AG08395 (cell line): Measurements from ENCODE around the gene OR2A12.
"Not testable (repeated sequence)": the region's sequence is repeated elsewhere in the genome, so short reads cannot be mapped to it uniquely, and the experiment has no call there.

ENCODE experiments used
- DNase-seq: peaks from one replicate; pipeline ENCODE4 v3.0.0; 2012; ENCODE audit warnings: mixed read lengths, low spot score

Gene OR2A12, protein sequence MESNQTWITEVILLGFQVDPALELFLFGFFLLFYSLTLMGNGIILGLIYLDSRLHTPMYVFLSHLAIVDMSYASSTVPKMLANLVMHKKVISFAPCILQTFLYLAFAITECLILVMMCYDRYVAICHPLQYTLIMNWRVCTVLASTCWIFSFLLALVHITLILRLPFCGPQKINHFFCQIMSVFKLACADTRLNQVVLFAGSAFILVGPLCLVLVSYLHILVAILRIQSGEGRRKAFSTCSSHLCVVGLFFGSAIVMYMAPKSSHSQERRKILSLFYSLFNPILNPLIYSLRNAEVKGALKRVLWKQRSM

DNA sequence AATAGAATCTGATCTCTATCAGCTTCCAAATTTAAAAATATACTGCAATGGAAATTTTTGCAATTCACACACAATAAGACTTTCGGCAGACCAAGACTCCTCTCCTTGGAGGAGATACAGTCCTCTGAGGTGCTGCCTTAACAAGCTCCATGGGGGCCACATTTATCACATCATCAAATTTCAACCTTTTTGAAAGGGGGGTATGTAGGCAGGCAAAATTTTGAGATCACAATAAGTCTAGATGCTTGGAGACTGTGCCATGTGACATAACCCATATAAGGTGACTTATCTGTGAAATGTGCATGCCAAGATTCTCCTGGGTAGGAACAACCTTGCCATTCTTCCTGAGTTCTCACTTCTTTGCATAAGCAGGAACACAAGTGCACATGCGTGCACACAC, at the start of gene OR2A12:
Gene OR2A12, plus strand, starts transcription at position 301 of the 400 bp plus-strand sequence. CDS start 8,830 bp downstream, outside the sequence.
- no peak for DNase-seq

DNA sequence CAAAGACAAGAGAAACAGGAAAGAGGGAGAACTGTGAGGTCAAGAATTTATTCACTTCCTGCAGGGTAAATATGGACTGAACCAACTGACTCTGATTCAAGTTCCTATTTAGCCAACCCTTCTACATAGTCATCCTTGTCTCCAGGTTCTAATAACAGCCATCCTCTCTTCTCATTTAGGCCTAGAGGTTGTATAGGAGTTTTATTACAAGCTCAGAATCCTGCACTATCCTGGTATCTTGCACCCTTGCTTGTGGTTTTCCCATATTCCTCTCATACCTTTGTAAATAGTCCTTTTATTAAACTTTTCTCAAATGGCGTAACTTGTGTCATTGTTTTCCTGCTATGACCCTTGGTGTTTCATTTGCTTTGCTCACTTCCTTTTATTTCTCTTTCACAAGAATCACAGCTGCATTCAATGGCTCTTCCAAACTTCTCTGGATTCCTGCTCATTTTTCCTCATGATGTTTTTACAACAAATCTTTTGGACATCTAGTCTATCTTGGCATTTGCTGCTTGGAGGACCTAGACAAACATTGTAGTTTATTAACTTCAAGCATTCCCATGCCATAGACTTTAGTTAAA, 49.7 kb upstream of the OR2A12 start:
- DNase-seq, result no peak

DNA sequence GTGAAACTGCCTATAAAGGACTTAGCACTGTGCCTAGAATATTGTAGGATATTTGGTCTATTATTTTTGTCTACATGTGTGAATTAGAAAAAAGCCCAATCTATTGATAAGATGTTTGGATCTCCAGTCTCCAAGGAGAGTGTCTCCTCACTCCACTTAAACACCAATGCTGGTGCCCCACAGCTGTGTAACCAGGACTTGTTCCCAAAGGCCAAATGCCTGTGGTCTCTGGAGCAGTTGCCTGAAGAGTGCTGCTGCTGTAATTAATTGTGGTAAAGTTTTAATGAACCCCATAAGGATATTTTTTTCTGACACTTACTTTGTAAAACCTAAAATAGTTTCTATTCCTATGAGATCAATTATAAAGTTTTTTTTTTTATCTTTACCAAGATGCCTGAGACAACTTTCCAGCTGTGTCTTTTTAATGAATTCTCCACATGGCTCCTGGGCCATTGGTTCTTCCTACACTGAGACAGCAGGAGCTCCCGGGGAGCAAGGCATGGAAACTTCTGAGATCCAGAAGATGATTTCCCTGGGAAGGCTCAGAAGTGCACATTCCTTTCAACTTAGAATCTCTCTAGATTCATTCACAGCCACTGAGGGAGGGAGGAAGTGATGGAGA, 48.6 kb upstream of the OR2A12 start:
- DNase-seq, result no peak

DNA sequence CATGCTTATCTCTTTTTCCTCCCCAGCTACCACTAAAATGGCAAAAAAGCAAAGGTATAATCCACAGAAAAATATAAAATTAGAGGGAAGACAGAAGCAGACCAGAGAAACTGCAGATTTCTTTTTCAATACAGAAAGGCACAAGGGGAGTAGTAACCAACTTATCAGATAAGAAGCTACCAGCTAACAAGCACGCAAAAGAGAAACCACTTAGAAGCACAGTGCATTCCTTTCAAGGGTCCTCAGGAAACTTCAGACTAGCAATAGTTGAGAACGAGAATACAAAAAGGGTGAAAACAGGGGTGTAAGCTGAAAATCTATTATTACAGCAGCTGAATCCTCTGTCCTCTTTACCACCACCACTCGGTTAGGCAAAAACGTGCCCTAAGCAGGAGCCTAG, 47.2 kb upstream of the OR2A12 start:
- no peak for DNase-seq

DNA sequence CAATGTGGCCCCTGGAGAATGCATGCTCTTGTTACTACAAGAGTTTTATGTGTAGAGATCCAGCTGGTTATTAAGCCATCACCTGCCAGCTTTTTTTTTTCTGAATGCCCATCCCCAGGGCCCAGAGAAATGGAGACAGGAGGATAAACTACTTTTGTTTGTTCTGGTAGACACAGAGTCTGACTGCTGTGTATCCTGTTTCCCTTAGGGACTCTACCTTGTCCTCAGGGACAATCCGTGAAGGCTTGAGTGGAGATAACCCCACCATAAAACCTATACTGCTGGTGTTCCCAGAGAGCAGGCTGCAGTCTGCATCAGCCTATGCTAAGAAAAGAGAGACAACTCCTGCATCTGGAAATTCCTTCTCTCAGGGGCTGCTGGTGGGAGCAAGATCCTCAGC, 37.4 kb upstream of the OR2A12 start, which contains the start of gene OR2A5:
Gene OR2A5, plus strand, starts transcription at position 301 of the 400 bp plus-strand sequence. CDS start 1,454 bp downstream, outside the sequence.
- DNase-seq, result no peak

DNA sequence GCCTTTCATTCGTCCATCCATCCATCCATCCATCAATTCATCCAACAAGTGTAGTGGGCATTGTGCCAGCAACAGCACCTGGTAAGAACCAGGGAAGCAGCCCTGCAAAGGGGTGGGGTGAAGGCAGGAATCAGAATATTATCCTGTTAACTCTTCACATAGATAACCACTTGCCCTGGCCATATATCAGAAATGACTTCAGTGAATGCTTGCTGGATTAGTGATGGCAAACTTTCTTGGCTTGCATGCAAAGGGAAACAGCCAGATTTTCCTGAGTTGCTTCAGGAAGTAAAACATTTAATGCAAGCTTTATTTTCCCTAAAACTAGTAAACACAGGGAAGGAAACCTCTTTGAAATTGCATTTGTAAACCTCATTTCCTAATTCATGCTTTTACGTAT, 36.6 kb upstream of the OR2A12 start:
- DNase-seq, result no peak

DNA sequence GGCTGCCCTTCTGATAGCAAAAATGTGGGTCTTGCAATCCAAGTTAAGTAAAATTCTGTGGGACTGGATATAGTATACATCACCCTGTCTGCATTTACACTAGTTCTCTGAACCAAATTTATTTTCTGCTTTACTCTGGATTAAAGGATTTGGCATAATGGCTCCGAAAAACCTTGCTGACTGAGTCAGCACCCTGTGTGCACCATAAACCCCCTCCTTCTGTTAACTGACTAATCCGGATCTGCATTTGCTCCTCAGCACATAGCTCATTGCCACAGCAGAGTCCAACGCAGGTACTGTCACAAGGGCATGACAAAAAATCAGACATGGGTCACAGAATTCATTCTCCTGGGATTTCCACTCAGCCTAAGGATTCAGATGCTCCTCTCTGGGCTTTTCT, 36.0 kb upstream of the OR2A12 start:
- DNase-seq, result peak; percentile 11

DNA sequence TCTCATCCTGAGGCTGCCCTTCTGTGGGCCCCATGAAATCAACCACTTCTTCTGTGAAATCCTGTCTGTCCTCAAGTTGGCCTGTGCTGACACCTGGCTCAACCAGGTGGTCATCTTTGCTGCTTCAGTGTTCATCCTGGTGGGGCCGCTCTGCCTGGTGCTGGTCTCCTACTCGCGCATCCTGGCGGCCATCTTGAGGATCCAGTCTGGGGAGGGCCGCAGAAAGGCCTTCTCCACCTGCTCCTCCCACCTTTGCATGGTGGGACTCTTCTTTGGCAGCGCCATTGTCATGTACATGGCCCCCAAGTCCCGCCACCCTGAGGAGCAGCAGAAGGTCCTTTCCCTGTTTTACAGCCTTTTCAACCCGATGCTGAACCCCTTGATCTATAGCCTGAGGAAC, 35.2 kb upstream of the OR2A12 start:
- not testable (repeated sequence) for DNase-seq

DNA sequence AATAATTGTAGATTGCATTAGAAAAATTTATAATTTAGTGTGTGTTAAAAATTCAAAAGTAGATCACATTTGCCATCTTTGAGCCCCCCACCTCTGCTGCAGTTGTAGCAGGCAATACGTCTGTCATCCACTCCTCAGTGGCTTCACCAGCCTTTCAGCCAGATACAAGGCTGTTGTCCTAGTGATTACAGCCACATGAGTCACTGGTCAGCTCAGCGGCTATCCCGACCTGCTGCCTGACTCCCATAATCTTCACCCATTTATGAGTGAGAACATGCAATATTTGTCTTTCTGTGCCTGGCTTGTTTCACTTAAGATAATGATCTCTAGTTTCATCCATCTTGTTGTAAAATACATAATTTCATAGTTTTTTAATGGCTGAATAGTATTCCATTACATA, 28.1 kb upstream of the OR2A12 start:
- no peak for DNase-seq

DNA sequence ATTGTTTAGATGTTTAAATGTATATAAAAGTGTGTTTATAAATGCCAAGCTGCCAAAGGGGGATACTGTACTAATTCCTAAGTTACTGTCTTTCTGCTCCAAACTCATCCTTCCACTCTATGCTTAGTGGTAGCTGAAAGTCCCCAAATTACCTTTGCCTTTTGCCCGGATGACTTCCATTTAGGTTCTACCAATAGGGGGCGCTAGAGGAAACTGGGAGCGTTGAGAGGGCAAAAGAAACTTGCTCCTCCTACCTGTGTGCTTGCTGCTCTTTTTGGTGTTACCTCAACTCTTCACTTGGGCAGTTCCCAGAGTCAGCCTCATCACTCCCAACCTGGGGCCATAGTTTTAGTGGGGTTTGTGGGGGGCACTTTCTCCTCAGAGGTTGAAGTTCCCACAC, 22.4 kb upstream of the OR2A12 start:
- no peak for DNase-seq

DNA sequence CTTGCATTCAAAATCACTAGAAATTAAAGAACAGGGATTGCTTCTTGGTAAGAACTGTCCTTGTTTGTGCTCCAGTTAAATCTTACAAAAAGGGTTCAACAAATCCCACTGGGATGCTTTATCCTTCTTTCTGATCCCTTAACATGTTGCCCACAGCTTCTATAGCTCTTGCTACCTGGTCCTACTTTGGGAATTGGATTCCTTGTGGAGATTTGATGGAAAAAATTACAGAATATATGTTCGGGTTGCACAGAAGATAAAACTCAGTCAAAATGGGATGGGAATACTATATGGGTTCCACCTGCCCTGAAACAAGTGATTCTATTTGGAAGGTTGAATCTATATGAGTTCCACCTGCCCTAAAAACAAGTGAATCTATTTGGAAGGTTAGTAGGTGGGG, 16.6 kb upstream of the OR2A12 start, which contains the start of gene OR2A25:
Gene OR2A25, plus strand, starts transcription at position 301 of the 400 bp plus-strand sequence. CDS start 4,409 bp downstream, outside the sequence.
- no peak for DNase-seq

DNA sequence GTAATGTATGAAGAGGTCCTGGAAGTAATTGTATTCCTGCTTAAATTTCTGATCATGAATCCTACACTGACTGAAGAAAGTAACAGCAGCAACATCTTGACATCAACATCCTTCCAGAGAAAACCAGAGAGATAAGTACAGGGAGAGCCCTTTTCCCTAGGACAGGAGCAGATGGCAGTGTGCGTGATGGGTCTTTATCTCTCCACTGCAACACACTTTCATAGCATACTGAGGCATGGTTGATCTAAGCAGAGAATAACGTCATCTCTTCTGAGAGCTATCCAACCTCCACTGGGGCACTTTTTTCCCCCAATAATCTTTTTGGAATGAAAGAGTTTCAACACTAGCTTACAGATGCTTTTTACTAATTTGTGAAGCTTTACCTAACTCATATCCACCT, 16.1 kb upstream of the OR2A12 start:
- DNase-seq, result no peak

DNA sequence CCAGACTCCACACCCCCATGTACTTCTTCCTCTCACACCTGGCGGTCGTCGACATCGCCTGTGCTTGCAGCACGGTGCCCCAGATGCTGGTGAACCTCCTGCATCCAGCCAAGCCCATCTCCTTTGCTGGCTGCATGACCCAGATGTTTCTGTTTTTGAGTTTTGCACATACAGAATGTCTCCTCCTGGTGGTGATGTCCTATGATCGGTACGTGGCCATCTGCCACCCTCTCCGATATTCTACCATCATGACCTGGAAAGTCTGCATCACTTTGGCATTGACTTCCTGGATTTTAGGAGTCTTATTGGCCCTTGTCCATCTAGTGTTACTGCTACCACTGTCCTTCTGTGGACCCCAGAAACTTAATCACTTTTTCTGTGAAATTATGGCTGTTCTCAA, 11.7 kb upstream of the OR2A12 start:
- no peak for DNase-seq

DNA sequence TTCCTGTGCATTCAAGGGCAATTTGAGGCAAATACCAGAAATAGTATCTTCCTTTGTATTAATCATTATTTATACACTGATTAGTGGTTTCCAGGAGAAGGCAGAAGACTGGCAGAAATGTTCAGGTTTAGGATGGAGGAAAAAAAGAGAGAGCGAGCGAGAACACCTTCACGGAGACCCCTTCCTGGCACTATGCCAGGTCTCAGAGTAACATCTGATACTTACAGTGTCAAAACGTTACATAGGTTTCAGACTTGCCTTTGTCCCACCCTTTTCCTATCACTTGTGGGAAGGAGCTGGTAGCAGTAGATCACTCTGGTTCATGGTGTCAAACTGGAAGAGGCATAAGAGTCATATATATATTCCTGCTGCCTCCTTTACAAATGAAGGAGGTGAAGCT, 652 bp downstream of the OR2A12 start:
- DNase-seq, result no peak

DNA sequence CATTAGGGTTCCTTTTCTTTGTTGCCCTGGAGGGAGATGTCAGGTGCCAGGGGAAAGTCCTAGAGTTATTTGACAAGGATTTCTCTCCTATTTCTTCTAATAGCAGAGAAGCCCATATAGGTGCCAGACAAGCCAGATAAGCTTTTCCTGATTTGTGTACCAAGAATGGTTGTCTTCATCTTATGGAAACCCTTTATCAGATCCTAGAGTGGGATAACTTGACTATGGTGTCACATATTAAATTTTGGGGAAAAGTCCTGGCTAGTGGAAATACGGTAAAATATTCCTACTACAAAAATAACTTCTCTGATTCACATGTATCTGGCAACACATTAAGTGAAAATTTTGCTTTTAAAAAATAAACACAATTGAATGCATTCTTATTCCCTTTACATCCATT, 1.2 kb downstream of the OR2A12 start:
- no peak for DNase-seq

DNA sequence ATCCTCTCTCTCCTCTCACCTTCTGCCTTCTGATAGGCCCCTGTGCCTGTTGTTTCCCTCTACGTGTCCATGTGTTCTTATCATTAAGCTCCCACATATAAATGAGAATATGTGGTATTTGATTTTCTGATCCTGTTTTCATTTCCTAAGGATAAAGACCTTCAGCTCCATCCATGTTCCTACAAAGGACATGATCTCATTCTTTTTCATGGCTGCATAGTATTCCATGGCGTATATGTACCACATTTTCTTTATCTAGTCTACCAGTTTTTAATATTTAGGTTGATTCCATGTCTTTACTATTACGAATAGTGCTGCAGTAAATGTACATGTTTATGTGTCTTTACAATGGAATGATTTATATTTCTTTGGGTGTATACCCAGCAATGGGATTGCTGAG, 4.6 kb downstream of the OR2A12 start:
- no peak for DNase-seq

DNA sequence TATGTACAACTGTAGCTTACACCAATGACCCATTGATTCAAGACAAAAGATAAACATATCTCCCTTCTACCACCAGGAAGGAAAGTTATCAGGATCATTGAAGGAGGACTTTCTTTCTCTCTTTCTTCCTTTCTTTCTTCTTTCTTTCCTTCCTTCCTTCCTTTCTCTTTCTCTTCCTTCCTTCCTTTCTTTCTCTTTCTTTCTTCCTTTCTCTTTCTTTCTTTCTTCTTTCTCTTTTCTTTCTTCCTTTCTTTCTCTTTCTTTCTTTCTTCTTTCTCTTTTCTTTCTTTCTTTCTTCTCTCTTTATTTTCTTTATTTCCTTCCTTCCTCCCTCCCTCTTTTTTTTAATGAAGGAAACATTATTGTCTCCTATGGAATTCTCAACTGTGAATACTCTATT, 12.7 kb downstream of the OR2A12 start:
- no peak for DNase-seq

DNA sequence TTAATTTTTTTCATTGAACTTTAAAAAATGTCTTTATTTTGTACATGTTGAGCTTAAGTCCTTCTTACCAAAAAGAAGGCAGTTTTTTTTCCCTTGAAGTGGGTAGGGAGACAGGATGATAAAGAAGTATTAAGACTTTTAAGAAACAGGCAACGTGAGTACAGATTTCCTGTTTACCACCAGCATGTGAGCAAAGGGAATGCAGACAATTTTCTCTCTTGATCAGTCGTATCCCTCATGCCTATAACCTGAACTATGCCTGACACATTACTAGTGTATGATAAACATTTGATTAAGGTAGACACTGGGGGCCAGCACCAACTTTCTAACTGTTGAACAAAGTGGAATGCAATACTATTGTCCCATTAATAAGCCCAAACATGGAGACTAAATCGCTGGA, 14.5 kb downstream of the OR2A12 start:
- no peak for DNase-seq

DNA sequence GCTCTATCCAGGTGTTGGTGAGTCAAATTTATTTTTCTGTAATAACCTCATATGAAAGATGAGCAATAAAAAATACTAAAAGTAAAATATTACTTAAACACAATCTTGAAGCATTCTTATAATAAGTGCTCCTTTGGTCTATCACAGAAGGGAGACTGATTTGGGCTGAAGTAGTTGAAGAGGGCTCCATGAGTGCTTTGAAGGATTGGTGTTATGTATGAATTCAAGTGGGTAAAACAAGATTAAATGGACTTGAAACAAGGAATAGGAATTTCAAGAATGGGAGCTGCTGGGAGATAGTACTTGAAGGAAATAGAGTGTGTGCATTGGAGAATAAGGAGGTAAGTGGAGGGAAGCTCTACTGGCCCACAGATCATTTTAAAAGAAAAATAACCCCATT, 16.0 kb downstream of the OR2A12 start:
- DNase-seq, result no peak

DNA sequence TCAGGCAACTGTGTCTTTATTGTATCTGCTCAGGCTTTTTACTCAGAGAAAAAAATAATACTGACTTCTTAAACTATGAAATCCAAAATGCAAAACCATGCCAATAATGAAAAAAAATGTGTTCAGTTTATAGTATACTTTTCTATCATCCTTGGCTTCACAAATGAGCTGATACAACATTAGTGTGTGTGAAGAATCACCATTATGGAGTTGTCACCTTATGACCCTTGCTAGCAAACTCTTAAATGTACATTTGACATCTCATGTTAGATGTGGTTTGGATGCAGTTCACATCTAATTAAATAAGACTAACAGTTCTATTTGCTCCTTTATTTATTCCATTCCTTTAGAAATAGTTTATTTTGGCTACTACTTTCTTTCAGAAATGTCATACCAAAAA, 19.1 kb downstream of the OR2A12 start:
- DNase-seq, result no peak

DNA sequence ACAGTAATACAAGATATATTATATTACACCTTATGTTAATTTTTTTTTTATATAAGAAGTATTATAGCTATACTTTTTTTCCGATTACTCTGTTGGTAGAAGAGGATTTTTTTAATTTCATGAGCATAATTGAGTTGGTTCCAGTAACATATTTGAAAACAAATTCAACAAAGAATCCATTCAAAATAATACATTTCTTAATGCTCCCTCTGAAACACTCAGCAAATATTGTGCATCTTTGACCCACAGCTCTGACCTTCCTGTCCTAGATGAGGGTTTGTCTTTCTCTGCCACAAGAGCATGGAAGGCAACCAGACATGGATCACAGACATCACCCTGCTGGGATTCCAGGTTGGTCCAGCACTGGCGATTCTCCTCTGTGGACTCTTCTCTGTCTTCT, 23.2 kb downstream of the OR2A12 start, which contains the start of gene OR2A2:
Gene OR2A2, plus strand, starts transcription at position 301 of the 400 bp plus-strand sequence. Its CDS starts 0 bp downstream, at position 301.
- DNase-seq, result no peak

DNA sequence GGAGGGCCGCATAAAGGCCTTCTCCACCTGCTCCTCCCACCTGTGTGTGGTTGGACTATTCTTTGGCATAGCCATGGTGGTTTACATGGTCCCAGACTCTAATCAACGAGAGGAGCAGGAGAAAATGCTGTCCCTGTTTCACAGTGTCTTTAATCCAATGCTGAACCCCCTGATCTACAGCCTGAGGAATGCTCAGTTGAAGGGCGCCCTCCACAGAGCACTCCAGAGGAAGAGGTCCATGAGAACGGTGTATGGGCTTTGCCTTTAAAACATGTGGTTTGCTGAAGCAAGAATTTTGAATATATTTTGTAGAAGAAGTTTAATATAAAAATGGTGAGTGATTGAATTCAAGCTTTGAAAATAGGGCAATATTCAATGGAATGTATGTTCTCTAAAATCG, 24.2 kb downstream of the OR2A12 start:
- DNase-seq, result no peak

DNA sequence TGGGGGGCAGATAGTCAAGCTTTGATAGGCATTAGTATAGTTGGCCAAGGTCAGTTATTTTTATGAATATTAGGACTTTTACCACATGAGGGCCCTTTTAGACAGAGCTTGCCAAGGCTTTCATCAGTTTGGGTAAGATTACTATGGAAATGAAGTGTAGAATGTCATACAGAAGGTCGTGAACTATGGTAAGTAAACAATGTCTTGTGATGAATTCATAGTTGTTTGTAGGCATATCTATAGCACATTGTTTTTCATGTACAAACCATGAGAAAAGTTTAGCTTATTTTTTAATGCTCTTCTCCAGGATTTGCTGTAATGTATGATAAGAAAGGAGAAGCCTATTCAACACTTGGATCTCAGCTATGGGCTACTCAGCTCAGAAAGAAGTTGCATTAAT, 27.6 kb downstream of the OR2A12 start:
- no peak for DNase-seq
